ENCODE results near the gene NANS. TPM values are rescaled to one million over a fixed set of nuclear protein-coding genes. Genes with fewer than 3 reads are reported as not detected.

Gene NANS
- total and polyA plus RNA-seq, 10 of the 15 experiments (the other 5 are each of a cell fraction or from before 2014, with no cell fraction given) = 21.0 to 126 (median 52.3) TPM

DNA sequence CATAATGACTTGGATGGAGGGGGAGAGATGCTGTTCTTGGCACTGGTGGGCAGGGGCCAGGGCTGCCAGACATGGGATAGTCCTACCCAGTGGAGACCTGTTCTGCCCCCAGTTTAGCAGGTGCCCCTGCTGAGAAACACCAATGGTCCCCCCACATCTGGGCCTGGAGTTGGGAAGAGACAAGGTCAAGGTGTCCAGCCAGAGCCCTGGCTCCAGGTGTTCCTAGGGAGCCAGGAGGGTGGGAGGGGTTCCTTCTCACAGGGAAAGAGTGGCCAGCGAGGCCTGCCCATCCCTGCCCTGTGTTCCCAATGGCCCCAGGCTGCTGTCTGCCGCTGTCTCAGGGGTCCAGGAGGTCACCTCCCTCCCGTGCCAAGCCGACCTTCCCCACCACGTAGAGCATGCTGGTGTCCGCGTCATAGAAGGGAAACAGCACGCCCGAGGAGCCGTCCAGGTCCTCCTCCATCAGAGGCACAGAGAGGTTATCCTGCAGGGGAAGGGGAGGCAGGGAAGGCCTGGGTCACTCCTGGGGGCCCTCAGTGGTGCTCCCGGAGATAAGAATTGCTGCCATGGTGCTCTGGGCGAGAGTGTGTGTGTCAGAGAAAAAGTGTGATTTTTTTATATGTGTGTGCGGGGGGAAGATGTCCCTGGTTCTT is 74.2 kb downstream of the NANS start:
- ChIA-PET POLR2A (no interaction called here), CTCF (interaction anchor here (1.0 to 1.4 kb wide), 2 partner anchors 8 to 26 kb away, joined by 3 read pairs; no protein-coding TSS in a partner anchor), RAD21 (ENCODE audit: unreplicated experiment) (interaction anchor here (0.8 to 2.2 kb wide), 2 partner anchors 10 to 12 kb away, joined by 3 to 12 read pairs; partner anchors contain the start of gene TRIM14), SMC1A (ENCODE audit: uncharacterized antibody, unreplicated experiment) (no interaction called here)
- Histone ChIP-seq H3K4me2 (ENCODE audit: control insufficient read depth, insufficient read depth) (no peak overlapping the region), H3K9ac (ENCODE audit: control insufficient read depth, insufficient read depth, low read length) (no peak overlapping the region), H2AFZ (ENCODE audit: control insufficient read depth, low read depth, low read length) (no peak overlapping the region), H4K20me1 (ENCODE audit: control insufficient read depth, insufficient read depth) (no peaks in the 10 kb centered on the region), H3K27me3 (replicated peaks in 1 of 2; ENCODE audit: control insufficient read depth in 2 of 2, insufficient read depth in 2 of 2, low read length in 1 of 2) (no peaks in the 10 kb centered on the region), H3K27ac (ENCODE audit: control insufficient read depth, insufficient read depth) (no peak overlapping the region), H3K79me2 (ENCODE audit: control insufficient read depth, insufficient read depth, low read length) (no peaks in the 10 kb centered on the region), H3K36me3 (ENCODE audit: control insufficient read depth in 2 of 2, insufficient read depth in 2 of 2, low read length in 1 of 2) (no peaks in the 10 kb centered on the region), H3K9me3 (replicated peaks; ENCODE audit: control insufficient read depth, insufficient read depth, low read length) (no peaks in the 10 kb centered on the region), H3K4me1 (ENCODE audit: control insufficient read depth, insufficient read depth, low read length) (peaks cover 12% of the 10 kb centered on the region), H3K4me3 (no peak overlapping the region)
- in situ Hi-C loops (cut with MboI) (no loop called here), intact Hi-C loops (cut with micrococcal nuclease; ENCODE audit: unreplicated experiment) (no loop called here)
- no peak for DNase-seq (ENCODE audit: low read depth, low spot score)
- TF ChIP-seq, protein P1, sequence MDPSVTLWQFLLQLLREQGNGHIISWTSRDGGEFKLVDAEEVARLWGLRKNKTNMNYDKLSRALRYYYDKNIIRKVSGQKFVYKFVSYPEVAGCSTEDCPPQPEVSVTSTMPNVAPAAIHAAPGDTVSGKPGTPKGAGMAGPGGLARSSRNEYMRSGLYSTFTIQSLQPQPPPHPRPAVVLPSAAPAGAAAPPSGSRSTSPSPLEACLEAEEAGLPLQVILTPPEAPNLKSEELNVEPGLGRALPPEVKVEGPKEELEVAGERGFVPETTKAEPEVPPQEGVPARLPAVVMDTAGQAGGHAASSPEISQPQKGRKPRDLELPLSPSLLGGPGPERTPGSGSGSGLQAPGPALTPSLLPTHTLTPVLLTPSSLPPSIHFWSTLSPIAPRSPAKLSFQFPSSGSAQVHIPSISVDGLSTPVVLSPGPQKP (IDR thresholded peaks at IDR 0.05; ENCODE audit: low read depth, low read length) = no peak
- no TSS peak for BruUV-seq (replicated peaks)
- ATAC-seq = no peak
- FAIRE-seq = no peak
- 89% methylated on average over 13 of the region's 13 CpGs for WGBS (ENCODE audit: insufficient coverage, insufficient replicate concordance, low lambda C conversion rate, missing lambda C conversion rate)

DNA sequence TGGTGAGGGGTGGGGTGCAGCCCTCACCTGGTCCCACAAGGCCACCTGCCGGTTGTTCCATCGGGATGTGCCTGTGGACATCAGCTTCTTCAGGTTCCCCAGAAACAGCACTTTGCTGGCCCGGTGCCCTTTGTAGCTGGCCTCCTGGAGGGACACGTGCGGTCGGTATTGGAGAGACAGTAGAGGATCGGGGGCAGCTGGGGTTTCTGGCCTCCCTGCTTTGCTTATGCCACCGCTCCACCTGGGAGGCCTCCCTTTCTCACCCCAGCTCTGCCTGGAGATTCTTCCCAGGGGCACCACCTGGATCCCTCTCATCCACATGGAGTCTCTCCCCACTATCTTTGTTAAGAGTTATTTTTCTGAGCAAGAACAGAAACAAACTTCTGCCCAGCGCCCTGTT is 75.6 kb downstream of the NANS start:
- no peaks in the 10 kb centered on the region for H3K27me3 ChIP-seq (replicated peaks in 1 of 2; ENCODE audit: control insufficient read depth in 2 of 2, insufficient read depth in 2 of 2, low read length in 1 of 2)
- no peak for ATAC-seq
- POLR2A ChIA-PET = interaction anchor here (0.5 kb wide), 1 partner anchor 127 kb away, joined by 8 read pairs; no protein-coding TSS in a partner anchor
- no peak for FAIRE-seq
- CTCF ChIA-PET = interaction anchor here (1.3 to 1.9 kb wide), 3 partner anchors 12 to 61 kb away, joined by 3 to 5 read pairs (median 4); no protein-coding TSS in a partner anchor
- no TSS peak for BruUV-seq (replicated peaks)
- in situ Hi-C loops (cut with MboI) (no loop called here), intact Hi-C loops (cut with micrococcal nuclease; ENCODE audit: unreplicated experiment) (no loop called here)
- no peak overlapping the region for H3K4me2 ChIP-seq (ENCODE audit: control insufficient read depth, insufficient read depth)
- SMC1A ChIA-PET (ENCODE audit: uncharacterized antibody, unreplicated experiment) = interaction anchor here (1.0 to 1.2 kb wide), 3 partner anchors 14 to 34 kb away, joined by 3 to 4 read pairs (median 4); no protein-coding TSS in a partner anchor
- peaks cover 12% of the 10 kb centered on the region for H3K4me1 ChIP-seq (ENCODE audit: control insufficient read depth, insufficient read depth, low read length)
- no peak overlapping the region for H3K4me3 ChIP-seq
- H2AFZ ChIP-seq (ENCODE audit: control insufficient read depth, low read depth, low read length) = no peak overlapping the region
- RAD21 ChIA-PET (ENCODE audit: unreplicated experiment) = interaction anchor here (1.0 kb wide), 1 partner anchor 46 kb away, joined by 3 read pairs; no protein-coding TSS in a partner anchor
- H3K9me3 ChIP-seq (replicated peaks; ENCODE audit: control insufficient read depth, insufficient read depth, low read length) = no peaks in the 10 kb centered on the region
- H3K9ac ChIP-seq (ENCODE audit: control insufficient read depth, insufficient read depth, low read length) = no peak overlapping the region
- 87% methylated on average over 9 of the region's 9 CpGs for WGBS (ENCODE audit: insufficient coverage, insufficient replicate concordance, low lambda C conversion rate, missing lambda C conversion rate)
- H3K79me2 ChIP-seq (ENCODE audit: control insufficient read depth, insufficient read depth, low read length) = no peaks in the 10 kb centered on the region
- no peaks in the 10 kb centered on the region for H4K20me1 ChIP-seq (ENCODE audit: control insufficient read depth, insufficient read depth)
- no peak overlapping the region for H3K27ac ChIP-seq (ENCODE audit: control insufficient read depth, insufficient read depth)
- DNase-seq (ENCODE audit: low read depth, low spot score) = no peak
- no peaks in the 10 kb centered on the region for H3K36me3 ChIP-seq (ENCODE audit: control insufficient read depth in 2 of 2, insufficient read depth in 2 of 2, low read length in 1 of 2)
- TF ChIP-seq, protein P2, sequence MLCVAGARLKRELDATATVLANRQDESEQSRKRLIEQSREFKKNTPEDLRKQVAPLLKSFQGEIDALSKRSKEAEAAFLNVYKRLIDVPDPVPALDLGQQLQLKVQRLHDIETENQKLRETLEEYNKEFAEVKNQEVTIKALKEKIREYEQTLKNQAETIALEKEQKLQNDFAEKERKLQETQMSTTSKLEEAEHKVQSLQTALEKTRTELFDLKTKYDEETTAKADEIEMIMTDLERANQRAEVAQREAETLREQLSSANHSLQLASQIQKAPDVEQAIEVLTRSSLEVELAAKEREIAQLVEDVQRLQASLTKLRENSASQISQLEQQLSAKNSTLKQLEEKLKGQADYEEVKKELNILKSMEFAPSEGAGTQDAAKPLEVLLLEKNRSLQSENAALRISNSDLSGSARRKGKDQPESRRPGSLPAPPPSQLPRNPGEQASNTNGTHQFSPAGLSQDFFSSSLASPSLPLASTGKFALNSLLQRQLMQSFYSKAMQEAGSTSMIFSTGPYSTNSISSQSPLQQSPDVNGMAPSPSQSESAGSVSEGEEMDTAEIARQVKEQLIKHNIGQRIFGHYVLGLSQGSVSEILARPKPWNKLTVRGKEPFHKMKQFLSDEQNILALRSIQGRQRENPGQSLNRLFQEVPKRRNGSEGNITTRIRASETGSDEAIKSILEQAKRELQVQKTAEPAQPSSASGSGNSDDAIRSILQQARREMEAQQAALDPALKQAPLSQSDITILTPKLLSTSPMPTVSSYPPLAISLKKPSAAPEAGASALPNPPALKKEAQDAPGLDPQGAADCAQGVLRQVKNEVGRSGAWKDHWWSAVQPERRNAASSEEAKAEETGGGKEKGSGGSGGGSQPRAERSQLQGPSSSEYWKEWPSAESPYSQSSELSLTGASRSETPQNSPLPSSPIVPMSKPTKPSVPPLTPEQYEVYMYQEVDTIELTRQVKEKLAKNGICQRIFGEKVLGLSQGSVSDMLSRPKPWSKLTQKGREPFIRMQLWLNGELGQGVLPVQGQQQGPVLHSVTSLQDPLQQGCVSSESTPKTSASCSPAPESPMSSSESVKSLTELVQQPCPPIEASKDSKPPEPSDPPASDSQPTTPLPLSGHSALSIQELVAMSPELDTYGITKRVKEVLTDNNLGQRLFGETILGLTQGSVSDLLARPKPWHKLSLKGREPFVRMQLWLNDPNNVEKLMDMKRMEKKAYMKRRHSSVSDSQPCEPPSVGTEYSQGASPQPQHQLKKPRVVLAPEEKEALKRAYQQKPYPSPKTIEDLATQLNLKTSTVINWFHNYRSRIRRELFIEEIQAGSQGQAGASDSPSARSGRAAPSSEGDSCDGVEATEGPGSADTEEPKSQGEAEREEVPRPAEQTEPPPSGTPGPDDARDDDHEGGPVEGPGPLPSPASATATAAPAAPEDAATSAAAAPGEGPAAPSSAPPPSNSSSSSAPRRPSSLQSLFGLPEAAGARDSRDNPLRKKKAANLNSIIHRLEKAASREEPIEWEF (IDR thresholded peaks at IDR 0.05; ENCODE audit: insufficient replicate concordance, low read depth, low read length) = no peak
- no peak for TF ChIP-seq IRF4 (IDR thresholded peaks at IDR 0.05; ENCODE audit: low read depth, low read length)
- TF ChIP-seq POLR2AphosphoS5 (IDR thresholded peaks at IDR 0.05; ENCODE audit: low read length) = no peak
- no peak for TF ChIP-seq ZNF274 (IDR thresholded peaks at IDR 0.05; ENCODE audit: insufficient read depth, insufficient read length)
- TF ChIP-seq TAF1 (IDR thresholded peaks at IDR 0.05; ENCODE audit: borderline replicate concordance, low read depth, low read length) = no peak
- TF ChIP-seq, protein P3, sequence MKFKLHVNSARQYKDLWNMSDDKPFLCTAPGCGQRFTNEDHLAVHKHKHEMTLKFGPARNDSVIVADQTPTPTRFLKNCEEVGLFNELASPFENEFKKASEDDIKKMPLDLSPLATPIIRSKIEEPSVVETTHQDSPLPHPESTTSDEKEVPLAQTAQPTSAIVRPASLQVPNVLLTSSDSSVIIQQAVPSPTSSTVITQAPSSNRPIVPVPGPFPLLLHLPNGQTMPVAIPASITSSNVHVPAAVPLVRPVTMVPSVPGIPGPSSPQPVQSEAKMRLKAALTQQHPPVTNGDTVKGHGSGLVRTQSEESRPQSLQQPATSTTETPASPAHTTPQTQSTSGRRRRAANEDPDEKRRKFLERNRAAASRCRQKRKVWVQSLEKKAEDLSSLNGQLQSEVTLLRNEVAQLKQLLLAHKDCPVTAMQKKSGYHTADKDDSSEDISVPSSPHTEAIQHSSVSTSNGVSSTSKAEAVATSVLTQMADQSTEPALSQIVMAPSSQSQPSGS (IDR thresholded peaks at IDR 0.05; ENCODE audit: low read length) = no peak
- TF ChIP-seq, protein P4, sequence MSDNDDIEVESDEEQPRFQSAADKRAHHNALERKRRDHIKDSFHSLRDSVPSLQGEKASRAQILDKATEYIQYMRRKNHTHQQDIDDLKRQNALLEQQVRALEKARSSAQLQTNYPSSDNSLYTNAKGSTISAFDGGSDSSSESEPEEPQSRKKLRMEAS (IDR thresholded peaks at IDR 0.05; ENCODE audit: low read depth, low read length) = no peak

All from GM12878 (cell line).